PC-3 (cell line): ENCODE measurements around the gene NRG3.

Experiments
- EZH2phosphoT487 ChIP-seq: fragments of 300-600 bp; sonication (generic); IDR thresholded peaks from 2 replicates; pipeline ENCODE4 v1.6.1; 2018; ENCODE audit warnings: mild to moderate bottlenecking, antibody characterized with exemption, low read length, borderline replicate concordance
- TF ChIP-seq, protein P1 (sequence below): fragments of 300-600 bp; sonication (generic); conservative IDR thresholded peaks from 2 replicates; pipeline ENCODE4 v1.5.1; 2017; ENCODE audit warnings: antibody characterized with exemption, low read depth, mild to moderate bottlenecking, low read length

DNA sequence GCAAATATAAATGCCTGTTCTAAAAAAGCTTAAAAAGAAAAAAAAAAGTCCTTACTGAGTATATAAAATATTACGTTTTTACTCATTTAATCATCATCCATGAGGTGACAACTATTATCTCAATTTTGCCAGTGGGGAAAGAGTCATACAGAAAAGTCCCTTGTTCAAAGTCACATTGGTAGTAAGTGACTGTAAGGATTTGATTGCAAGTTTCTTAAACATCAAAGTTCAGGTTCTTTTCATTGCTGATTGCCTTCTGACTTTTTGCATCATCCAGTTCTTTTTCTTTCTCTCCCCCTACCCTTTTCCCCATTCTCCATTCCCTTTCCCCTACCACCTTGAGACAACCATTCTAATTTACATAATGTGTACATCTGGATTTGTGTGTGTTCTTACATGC, 363.3 kb downstream of the NRG3 start:
- TF ChIP-seq, protein P1, sequence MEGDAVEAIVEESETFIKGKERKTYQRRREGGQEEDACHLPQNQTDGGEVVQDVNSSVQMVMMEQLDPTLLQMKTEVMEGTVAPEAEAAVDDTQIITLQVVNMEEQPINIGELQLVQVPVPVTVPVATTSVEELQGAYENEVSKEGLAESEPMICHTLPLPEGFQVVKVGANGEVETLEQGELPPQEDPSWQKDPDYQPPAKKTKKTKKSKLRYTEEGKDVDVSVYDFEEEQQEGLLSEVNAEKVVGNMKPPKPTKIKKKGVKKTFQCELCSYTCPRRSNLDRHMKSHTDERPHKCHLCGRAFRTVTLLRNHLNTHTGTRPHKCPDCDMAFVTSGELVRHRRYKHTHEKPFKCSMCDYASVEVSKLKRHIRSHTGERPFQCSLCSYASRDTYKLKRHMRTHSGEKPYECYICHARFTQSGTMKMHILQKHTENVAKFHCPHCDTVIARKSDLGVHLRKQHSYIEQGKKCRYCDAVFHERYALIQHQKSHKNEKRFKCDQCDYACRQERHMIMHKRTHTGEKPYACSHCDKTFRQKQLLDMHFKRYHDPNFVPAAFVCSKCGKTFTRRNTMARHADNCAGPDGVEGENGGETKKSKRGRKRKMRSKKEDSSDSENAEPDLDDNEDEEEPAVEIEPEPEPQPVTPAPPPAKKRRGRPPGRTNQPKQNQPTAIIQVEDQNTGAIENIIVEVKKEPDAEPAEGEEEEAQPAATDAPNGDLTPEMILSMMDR: no peak
- TF ChIP-seq EZH2phosphoT487: no peak
